ENCODE results near the gene MCU. TPM values are rescaled to one million over a fixed set of nuclear protein-coding genes. Genes with fewer than 3 reads are reported as not detected.

MCU gene
- total RNA-seq, 4 donors from 2014 or later, result 11.4 to 33.3 (median 24.9) TPM

DNA sequence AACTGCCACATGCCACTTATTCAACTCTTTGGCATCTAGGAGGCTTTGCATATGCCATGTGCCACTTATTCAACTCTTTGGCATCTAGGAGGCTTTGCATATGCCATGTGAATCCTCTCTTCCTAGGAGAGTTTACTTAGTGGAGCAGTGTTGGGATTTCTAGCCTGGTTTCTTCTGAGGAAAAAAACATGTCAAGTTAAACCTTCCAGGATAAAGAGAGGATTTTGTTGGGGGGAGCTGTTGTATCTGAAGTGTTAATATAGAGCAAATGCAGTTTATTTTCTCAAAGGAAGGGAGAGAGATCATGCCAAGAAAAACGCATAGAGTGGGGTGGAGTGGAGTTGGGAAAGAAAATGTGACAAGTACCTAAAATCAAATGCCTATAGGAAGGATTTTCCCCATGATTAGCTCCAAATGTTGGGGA is 91.5 kb downstream of the MCU start:
- 21 to 28% methylated on average over 1 of the region's 1 CpG for WGBS, 2 donors
- peaks cover 9 to 18% of the 10 kb centered on the region in 2 donors for H3K4me1 ChIP-seq
- no peak overlapping the region for H3K4me3 ChIP-seq (replicated peaks in 1 of 3)
- TF ChIP-seq POLR2A (IDR thresholded peaks at IDR 0.05), result no peak
- TF ChIP-seq, protein P1, sequence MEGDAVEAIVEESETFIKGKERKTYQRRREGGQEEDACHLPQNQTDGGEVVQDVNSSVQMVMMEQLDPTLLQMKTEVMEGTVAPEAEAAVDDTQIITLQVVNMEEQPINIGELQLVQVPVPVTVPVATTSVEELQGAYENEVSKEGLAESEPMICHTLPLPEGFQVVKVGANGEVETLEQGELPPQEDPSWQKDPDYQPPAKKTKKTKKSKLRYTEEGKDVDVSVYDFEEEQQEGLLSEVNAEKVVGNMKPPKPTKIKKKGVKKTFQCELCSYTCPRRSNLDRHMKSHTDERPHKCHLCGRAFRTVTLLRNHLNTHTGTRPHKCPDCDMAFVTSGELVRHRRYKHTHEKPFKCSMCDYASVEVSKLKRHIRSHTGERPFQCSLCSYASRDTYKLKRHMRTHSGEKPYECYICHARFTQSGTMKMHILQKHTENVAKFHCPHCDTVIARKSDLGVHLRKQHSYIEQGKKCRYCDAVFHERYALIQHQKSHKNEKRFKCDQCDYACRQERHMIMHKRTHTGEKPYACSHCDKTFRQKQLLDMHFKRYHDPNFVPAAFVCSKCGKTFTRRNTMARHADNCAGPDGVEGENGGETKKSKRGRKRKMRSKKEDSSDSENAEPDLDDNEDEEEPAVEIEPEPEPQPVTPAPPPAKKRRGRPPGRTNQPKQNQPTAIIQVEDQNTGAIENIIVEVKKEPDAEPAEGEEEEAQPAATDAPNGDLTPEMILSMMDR (IDR thresholded peaks at IDR 0.05), result no peak
- intact Hi-C loops (cut with DNase I), result no loop called here
- no peaks in the 10 kb centered on the region for H3K36me3 ChIP-seq
- no peak for DNase-seq
- H3K27ac ChIP-seq, result no peak overlapping the region
- no peaks in the 10 kb centered on the region for H3K27me3 ChIP-seq
- H3K9me3 ChIP-seq, result no peaks in the 10 kb centered on the region

DNA sequence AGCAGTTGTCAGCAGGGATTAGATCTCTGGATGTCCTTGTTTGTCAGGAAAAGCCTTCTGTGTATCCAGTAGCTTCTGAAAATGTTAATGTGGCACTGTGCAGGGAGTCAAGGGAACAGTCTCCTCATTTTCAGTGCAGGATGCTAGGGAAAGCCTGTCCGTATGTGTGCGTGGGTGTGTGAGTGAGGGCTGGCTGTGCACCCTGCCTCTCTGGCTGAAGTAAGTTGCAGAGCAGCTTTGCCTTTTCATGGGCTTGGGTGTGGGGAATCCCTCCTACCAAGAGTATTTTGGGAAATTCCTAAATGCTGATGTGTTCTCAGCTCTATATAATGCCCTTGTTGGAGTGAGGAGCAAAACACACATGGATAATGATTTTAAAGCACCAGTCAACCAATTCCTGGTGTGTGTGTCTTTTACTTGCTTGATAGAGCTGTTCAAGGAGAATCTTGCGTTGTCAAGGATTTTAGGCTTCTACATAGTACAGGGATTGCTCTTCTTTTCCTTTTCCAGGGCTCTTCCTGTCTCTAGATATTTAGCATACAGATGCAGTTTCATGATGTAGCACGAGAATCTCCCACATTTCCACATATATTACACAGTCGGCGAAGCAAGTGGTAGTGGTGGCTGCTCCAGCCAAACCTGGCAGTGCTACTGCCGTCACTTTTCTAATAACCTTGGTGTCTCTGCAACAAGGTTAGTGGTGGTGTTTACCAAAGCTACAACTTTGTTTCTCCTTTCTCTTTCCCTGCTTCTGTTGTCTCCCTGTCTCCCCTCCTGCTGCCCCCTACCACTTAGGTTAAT is 92.8 kb downstream of the MCU start:
- TF ChIP-seq, protein P1 (IDR thresholded peaks at IDR 0.05), result no peak
- Histone ChIP-seq H3K27me3 (no peaks in the 10 kb centered on the region), H3K4me1 (peaks cover 9 to 18% of the 10 kb centered on the region in 2 donors), H3K36me3 (no peaks in the 10 kb centered on the region), H3K4me3 (replicated peaks in 1 of 3) (no peak overlapping the region), H3K9me3 (no peaks in the 10 kb centered on the region), H3K27ac (no peak overlapping the region)
- peak in 1 of 2 donors; percentile 40 for DNase-seq
- 64 to 67% methylated on average over 7 of the region's 7 CpGs for WGBS, 2 donors
- intact Hi-C loops (cut with DNase I), result no loop called here

DNA sequence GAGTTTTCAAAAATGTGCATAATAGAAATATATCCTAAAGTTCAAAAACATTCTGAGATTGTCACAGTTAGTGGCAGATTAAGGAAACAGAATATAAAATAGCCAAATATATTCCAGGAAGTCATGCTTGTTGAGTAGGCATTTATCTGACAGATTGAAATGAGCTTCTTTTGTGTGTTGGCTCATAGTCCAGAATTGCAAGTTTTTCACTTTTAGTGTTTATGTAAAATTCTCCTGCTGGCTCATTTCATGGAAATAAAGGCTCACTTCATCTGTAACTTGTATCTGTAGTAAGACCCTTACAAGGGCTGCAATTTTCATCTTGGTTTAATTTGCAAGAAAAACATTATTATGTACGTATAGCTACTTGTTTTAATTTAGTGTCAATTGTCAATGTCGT is 93.5 kb downstream of the MCU start:
- Histone ChIP-seq H3K27ac (no peak overlapping the region), H3K4me1 (peaks cover 9 to 18% of the 10 kb centered on the region in 2 donors), H3K4me3 (replicated peaks in 1 of 3) (no peak overlapping the region), H3K9me3 (no peaks in the 10 kb centered on the region), H3K27me3 (no peaks in the 10 kb centered on the region), H3K36me3 (no peaks in the 10 kb centered on the region)
- DNase-seq, result no peak
- WGBS, 2 donors, result 89 to 92% methylated on average over 2 of the region's 2 CpGs
- intact Hi-C loops (cut with DNase I), result no loop called here
- TF ChIP-seq, protein P1 (IDR thresholded peaks at IDR 0.05), result no peak
- no peak for TF ChIP-seq POLR2A (IDR thresholded peaks at IDR 0.05)

DNA sequence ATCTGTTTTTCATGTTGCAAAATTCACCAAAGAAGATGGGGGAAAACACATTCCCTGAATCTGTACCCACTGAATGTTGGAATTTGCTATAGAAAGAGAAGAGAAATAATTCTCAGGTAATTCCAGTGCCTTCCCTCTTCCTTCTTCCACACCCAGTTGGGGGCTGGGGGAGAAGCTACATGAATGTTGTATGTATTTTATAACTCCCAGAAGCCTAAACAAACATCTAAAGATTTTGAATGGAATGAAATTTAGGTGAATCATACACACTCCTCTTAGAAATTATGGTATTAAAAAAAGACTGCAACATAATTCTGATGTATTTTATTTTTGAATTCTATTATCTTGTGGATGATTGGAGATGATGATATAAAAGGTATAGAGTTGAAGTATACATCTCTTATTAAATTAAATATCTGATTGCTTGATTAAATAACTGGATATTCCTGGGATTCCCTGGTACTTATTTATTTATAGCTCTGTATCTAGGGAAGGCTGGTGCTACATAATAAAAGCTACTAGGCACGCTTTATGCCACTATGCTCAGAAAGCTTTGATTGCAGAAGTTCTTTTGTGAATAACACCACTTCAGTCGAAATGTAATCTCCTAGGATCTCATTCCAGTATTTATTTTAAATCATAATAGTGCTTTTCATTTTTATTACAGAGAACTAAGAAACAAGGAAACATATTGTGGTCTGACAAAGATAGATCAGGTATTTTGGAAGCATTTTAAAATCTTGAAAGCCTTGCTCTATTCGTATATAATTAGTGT is 98.5 kb downstream of the MCU start:
- no peaks in the 10 kb centered on the region for H3K36me3 ChIP-seq

More for the DNA sequence above, 98.5 kb downstream of the MCU start:
- intact Hi-C loops (cut with DNase I), result no loop called here
- no peak overlapping the region for H3K4me3 ChIP-seq (replicated peaks in 1 of 3)
- no peaks in the 10 kb centered on the region for H3K4me1 ChIP-seq
- no peak for DNase-seq
- TF ChIP-seq, protein P1 (IDR thresholded peaks at IDR 0.05), result no peak
- TF ChIP-seq POLR2A (IDR thresholded peaks at IDR 0.05), result no peak
- WGBS, 2 donors, result 77 to 78% methylated on average over 3 of the region's 3 CpGs
- H3K27ac ChIP-seq, result no peak overlapping the region
- no peaks in the 10 kb centered on the region for H3K9me3 ChIP-seq
- H3K27me3 ChIP-seq, result no peaks in the 10 kb centered on the region
